ENCODE data around the gene MYO5B. TPM values are rescaled to one million over a fixed set of nuclear protein-coding genes. Genes with fewer than 3 reads are reported as not detected.

Gene MYO5B
- total RNA-seq, 2 experiments from 2014 or later = 0.78 TPM; not detected in 1

- no peak for DNase-seq
- H3K36me3 Mint-ChIP-seq = no peaks in the 10 kb centered on the region
- no peaks in the 10 kb centered on the region for H3K4me1 Mint-ChIP-seq
- H3K27ac Mint-ChIP-seq = no peak overlapping the region
- H3K27me3 Mint-ChIP-seq = peaks cover 24% of the 10 kb centered on the region
- no peak overlapping the region for H3K4me3 Mint-ChIP-seq
- H3K9me3 Mint-ChIP-seq = peaks cover 3% of the 10 kb centered on the region
Observed at GRCh38 chr18:50027996-50028395, 167.0 kb downstream of the MYO5B start.

GRCh38 chr18:50024466-50024865 lies 170.5 kb downstream of the MYO5B start:
- DNase-seq = no peak
- H3K4me1 Mint-ChIP-seq = no peaks in the 10 kb centered on the region
- H3K27me3 Mint-ChIP-seq = peaks cover 35% of the 10 kb centered on the region
- H3K36me3 Mint-ChIP-seq = no peaks in the 10 kb centered on the region
- peaks cover 3% of the 10 kb centered on the region for H3K9me3 Mint-ChIP-seq
- no peak overlapping the region for H3K27ac Mint-ChIP-seq
- no peak overlapping the region for H3K4me3 Mint-ChIP-seq

- no peak for DNase-seq
- no peaks in the 10 kb centered on the region for H3K36me3 Mint-ChIP-seq
- H3K27me3 Mint-ChIP-seq = peaks cover 45% of the 10 kb centered on the region
- H3K4me1 Mint-ChIP-seq = no peaks in the 10 kb centered on the region
- no peak overlapping the region for H3K27ac Mint-ChIP-seq
- peaks cover 3% of the 10 kb centered on the region for H3K9me3 Mint-ChIP-seq
- no peak overlapping the region for H3K4me3 Mint-ChIP-seq
Observed at GRCh38 chr18:50022985-50023384, 172.0 kb downstream of the MYO5B start.

- H3K27ac Mint-ChIP-seq = no peak overlapping the region
- H3K27me3 Mint-ChIP-seq = peaks cover 14% of the 10 kb centered on the region
Observed at GRCh38 chr18:50014606-50015005, 180.3 kb downstream of the MYO5B start.

GRCh38 chr18:50013363-50014138 lies 181.4 kb downstream of the MYO5B start:
- peaks cover 7% of the 10 kb centered on the region for H3K27me3 Mint-ChIP-seq
- no peak for DNase-seq
- H3K27ac Mint-ChIP-seq = no peak overlapping the region
- no peak overlapping the region for H3K4me3 Mint-ChIP-seq
- H3K4me1 Mint-ChIP-seq = no peaks in the 10 kb centered on the region
- H3K9me3 Mint-ChIP-seq = no peaks in the 10 kb centered on the region
- H3K36me3 Mint-ChIP-seq = no peaks in the 10 kb centered on the region

More at GRCh38 chr18:50014606-50015005, 180.3 kb downstream of the MYO5B start:
- H3K9me3 Mint-ChIP-seq = no peaks in the 10 kb centered on the region
- H3K4me1 Mint-ChIP-seq = no peaks in the 10 kb centered on the region
- no peaks in the 10 kb centered on the region for H3K36me3 Mint-ChIP-seq
- DNase-seq = no peak
- H3K4me3 Mint-ChIP-seq = no peak overlapping the region

GRCh38 chr18:50011813-50012435 lies 183.0 kb downstream of the MYO5B start:
- H3K27ac Mint-ChIP-seq = no peak overlapping the region
- no peaks in the 10 kb centered on the region for H3K36me3 Mint-ChIP-seq
- no peaks in the 10 kb centered on the region for H3K4me1 Mint-ChIP-seq
- H3K4me3 Mint-ChIP-seq = no peak overlapping the region
- no peaks in the 10 kb centered on the region for H3K27me3 Mint-ChIP-seq
- no peaks in the 10 kb centered on the region for H3K9me3 Mint-ChIP-seq
- no peak for DNase-seq

GRCh38 chr18:50009773-50010335 lies 185.1 kb downstream of the MYO5B start:
- Mint-ChIP-seq H3K36me3 (no peaks in the 10 kb centered on the region), H3K4me1 (peaks cover 4% of the 10 kb centered on the region), H3K9me3 (no peaks in the 10 kb centered on the region), H3K27ac (no peak overlapping the region), H3K27me3 (no peaks in the 10 kb centered on the region), H3K4me3 (no peak overlapping the region)
- peak; percentile 39 for DNase-seq

GRCh38 chr18:50008306-50008705 lies 186.6 kb downstream of the MYO5B start:
- no peaks in the 10 kb centered on the region for H3K36me3 Mint-ChIP-seq
- no peak overlapping the region for H3K4me3 Mint-ChIP-seq

GRCh38 chr18:50006470-50007046 lies 188.4 kb downstream of the MYO5B start:
- Mint-ChIP-seq H3K27ac (no peak overlapping the region), H3K4me3 (no peak overlapping the region), H3K4me1 (peaks cover 4% of the 10 kb centered on the region), H3K27me3 (no peaks in the 10 kb centered on the region), H3K36me3 (no peaks in the 10 kb centered on the region), H3K9me3 (no peaks in the 10 kb centered on the region)
- DNase-seq = no peak

More at GRCh38 chr18:50008306-50008705, 186.6 kb downstream of the MYO5B start:
- Mint-ChIP-seq H3K27me3 (no peaks in the 10 kb centered on the region), H3K4me1 (peaks cover 4% of the 10 kb centered on the region), H3K9me3 (no peaks in the 10 kb centered on the region), H3K27ac (no peak overlapping the region)
- DNase-seq = no peak

GRCh38 chr18:50004013-50004412 lies 190.9 kb downstream of the MYO5B start:
- H3K27me3 Mint-ChIP-seq = no peaks in the 10 kb centered on the region
- no peaks in the 10 kb centered on the region for H3K9me3 Mint-ChIP-seq
- H3K4me3 Mint-ChIP-seq = no peak overlapping the region
- no peak for DNase-seq
- no peak overlapping the region for H3K27ac Mint-ChIP-seq
- H3K36me3 Mint-ChIP-seq = no peaks in the 10 kb centered on the region
- peaks cover 4% of the 10 kb centered on the region for H3K4me1 Mint-ChIP-seq

- H3K4me3 Mint-ChIP-seq = no peak overlapping the region
- no peak overlapping the region for H3K27ac Mint-ChIP-seq
- H3K36me3 Mint-ChIP-seq = no peaks in the 10 kb centered on the region
- no peak for DNase-seq
- H3K27me3 Mint-ChIP-seq = no peaks in the 10 kb centered on the region
- H3K4me1 Mint-ChIP-seq = peaks cover 4% of the 10 kb centered on the region
- no peaks in the 10 kb centered on the region for H3K9me3 Mint-ChIP-seq
Observed at GRCh38 chr18:50002781-50003180, 192.2 kb downstream of the MYO5B start.

GRCh38 chr18:50000227-50000626 lies 194.7 kb downstream of the MYO5B start:
- Mint-ChIP-seq H3K36me3 (no peaks in the 10 kb centered on the region), H3K27ac (no peak overlapping the region), H3K4me1 (no peaks in the 10 kb centered on the region), H3K27me3 (no peaks in the 10 kb centered on the region), H3K9me3 (no peaks in the 10 kb centered on the region), H3K4me3 (no peak overlapping the region)
- no peak for DNase-seq

- H3K4me3 Mint-ChIP-seq = no peak overlapping the region
Observed at GRCh38 chr18:49999128-49999527, 195.8 kb downstream of the MYO5B start.

GRCh38 chr18:49997558-49997957 lies 197.4 kb downstream of the MYO5B start:
- H3K9me3 Mint-ChIP-seq = no peaks in the 10 kb centered on the region
- no peak for DNase-seq
- H3K4me3 Mint-ChIP-seq = no peak overlapping the region
- no peaks in the 10 kb centered on the region for H3K27me3 Mint-ChIP-seq
- H3K27ac Mint-ChIP-seq = no peak overlapping the region
- H3K36me3 Mint-ChIP-seq = no peaks in the 10 kb centered on the region
- H3K4me1 Mint-ChIP-seq = no peaks in the 10 kb centered on the region

More at GRCh38 chr18:49999128-49999527, 195.8 kb downstream of the MYO5B start:
- no peak for DNase-seq
- Mint-ChIP-seq H3K36me3 (no peaks in the 10 kb centered on the region), H3K27ac (no peak overlapping the region), H3K27me3 (no peaks in the 10 kb centered on the region), H3K4me1 (no peaks in the 10 kb centered on the region), H3K9me3 (no peaks in the 10 kb centered on the region)

GRCh38 chr18:49994410-49994809 lies 200.5 kb downstream of the MYO5B start:
- Mint-ChIP-seq H3K9me3 (no peaks in the 10 kb centered on the region), H3K36me3 (no peaks in the 10 kb centered on the region), H3K27ac (no peak overlapping the region), H3K4me1 (no peaks in the 10 kb centered on the region), H3K4me3 (no peak overlapping the region), H3K27me3 (no peaks in the 10 kb centered on the region)
- no peak for DNase-seq

All from activated naive CD8-positive, alpha-beta T cell treated with anti-CD3 and anti-CD28 coated beads for 36 hours (primary cell).